Measurements from ENCODE around the gene TAMALIN. TPM values are rescaled to one million over a fixed set of nuclear protein-coding genes. Genes with fewer than 3 reads are reported as not detected.

Gene TAMALIN
- total and polyA plus RNA-seq, 9 donors, result 16.8 to 84.1 (median 32.2) TPM

- Histone ChIP-seq H3K27me3 (no peaks in the 10 kb centered on the region), H3K27ac (no peak overlapping the region), H3K9me3 (no peaks in the 10 kb centered on the region), H3K4me3 (no peak overlapping the region), H3K4me1 (ENCODE audit: insufficient read depth) (no peaks in the 10 kb centered on the region), H3K36me3 (no peaks in the 10 kb centered on the region)
- WGBS, 3 donors, result 92 to 98% (median 95%) methylated on average over 6 of the region's 6 CpGs
- intact Hi-C loops (cut with DNase I), result no loop called here
- TF ChIP-seq EP300 (IDR thresholded peaks at IDR 0.05), result no peak
- TF ChIP-seq POLR2A (IDR thresholded peaks at IDR 0.05), result no peak
- TF ChIP-seq CTCF (IDR thresholded peaks at IDR 0.05), result no peak
- no peak for DNase-seq
These were observed 45.9 kb upstream of the TAMALIN start for GRCh38 chr12:51960890-51961289.

- H3K4me3 ChIP-seq, result no peak overlapping the region
- no peaks in the 10 kb centered on the region for H3K27me3 ChIP-seq
- no peak for TF ChIP-seq EP300 (IDR thresholded peaks at IDR 0.05)
- no peak for TF ChIP-seq POLR2A (IDR thresholded peaks at IDR 0.05)
- TF ChIP-seq CTCF (IDR thresholded peaks at IDR 0.05), result no peak
- H3K36me3 ChIP-seq, result no peaks in the 10 kb centered on the region
- 33 to 66% (median 48%) methylated on average over 1 of the region's 1 CpG for WGBS, 3 donors
- H3K4me1 ChIP-seq (ENCODE audit: insufficient read depth), result no peaks in the 10 kb centered on the region
- DNase-seq, result no peak
- no peaks in the 10 kb centered on the region for H3K9me3 ChIP-seq
- intact Hi-C loops (cut with DNase I), result no loop called here
- no peak overlapping the region for H3K27ac ChIP-seq
These were observed 44.9 kb upstream of the TAMALIN start for GRCh38 chr12:51961834-51962233.

- 87 to 92% (median 89%) methylated on average over 3 of the region's 3 CpGs for WGBS, 3 donors
- no peaks in the 10 kb centered on the region for H3K9me3 ChIP-seq
- no peak overlapping the region for H3K4me3 ChIP-seq
- H3K36me3 ChIP-seq, result no peaks in the 10 kb centered on the region
- no peaks in the 10 kb centered on the region for H3K4me1 ChIP-seq (ENCODE audit: insufficient read depth)
- DNase-seq, result no peak
- no peak overlapping the region for H3K27ac ChIP-seq
- TF ChIP-seq CTCF (IDR thresholded peaks at IDR 0.05) (no peak), EP300 (IDR thresholded peaks at IDR 0.05) (no peak), POLR2A (IDR thresholded peaks at IDR 0.05) (no peak)
- H3K27me3 ChIP-seq, result no peaks in the 10 kb centered on the region
- intact Hi-C loops (cut with DNase I), result no loop called here
These were observed 44.0 kb upstream of the TAMALIN start for GRCh38 chr12:51962737-51963136.

GRCh38 chr12:51963477-51963876, 43.3 kb upstream of the TAMALIN start:
- Histone ChIP-seq H3K27ac (no peak overlapping the region), H3K4me1 (ENCODE audit: insufficient read depth) (no peaks in the 10 kb centered on the region), H3K9me3 (no peaks in the 10 kb centered on the region), H3K27me3 (no peaks in the 10 kb centered on the region), H3K36me3 (no peaks in the 10 kb centered on the region), H3K4me3 (no peak overlapping the region)
- intact Hi-C loops (cut with DNase I), result no loop called here
- no peak for TF ChIP-seq CTCF (IDR thresholded peaks at IDR 0.05)
- no peak for TF ChIP-seq POLR2A (IDR thresholded peaks at IDR 0.05)
- TF ChIP-seq EP300 (IDR thresholded peaks at IDR 0.05), result no peak
- WGBS, 3 donors, result 99% methylated on average over 4 of the region's 4 CpGs
- no peak for DNase-seq

GRCh38 chr12:51969643-51970042, 37.1 kb upstream of the TAMALIN start:
- intact Hi-C loops (cut with DNase I), result no loop called here
- Histone ChIP-seq H3K36me3 (no peaks in the 10 kb centered on the region), H3K27me3 (no peaks in the 10 kb centered on the region), H3K9me3 (no peaks in the 10 kb centered on the region), H3K27ac (no peak overlapping the region), H3K4me3 (no peak overlapping the region), H3K4me1 (ENCODE audit: insufficient read depth) (peaks cover 5% of the 10 kb centered on the region)
- DNase-seq, result no peak
- 87 to 96% (median 94%) methylated on average over 2 of the region's 2 CpGs for WGBS, 3 donors
- TF ChIP-seq EP300 (IDR thresholded peaks at IDR 0.05), result no peak
- no peak for TF ChIP-seq POLR2A (IDR thresholded peaks at IDR 0.05)
- TF ChIP-seq CTCF (IDR thresholded peaks at IDR 0.05), result no peak

All from ovary (tissue), 9 donors.